ENCODE data around the gene TMCC1.
"Not testable (repeated sequence)": the region's sequence is repeated elsewhere in the genome, so short reads cannot be mapped to it uniquely, and the experiment has no call there.

TMCC1 gene

GRCh38 chr3:129621626-129622225, 271.8 kb downstream of the TMCC1 start:
- no peak for DNase-seq (ENCODE audit: low spot score)

- DNase-seq (ENCODE audit: low spot score) = no peak
Observed at GRCh38 chr3:129620828-129621559, 272.5 kb downstream of the TMCC1 start.

GRCh38 chr3:129619726-129620162, 273.8 kb downstream of the TMCC1 start:
- no peak for DNase-seq (ENCODE audit: low spot score)

GRCh38 chr3:129618901-129619671, 274.4 kb downstream of the TMCC1 start:
- no peak for DNase-seq (ENCODE audit: low spot score)

GRCh38 chr3:129618186-129618820, 275.2 kb downstream of the TMCC1 start:
- DNase-seq (ENCODE audit: low spot score) = no peak

GRCh38 chr3:129617381-129618185, 275.9 kb downstream of the TMCC1 start:
- DNase-seq (ENCODE audit: low spot score) = no peak

GRCh38 chr3:129616713-129617112, 276.8 kb downstream of the TMCC1 start:
- no peak for DNase-seq (ENCODE audit: low spot score)

GRCh38 chr3:129616291-129616690, 277.2 kb downstream of the TMCC1 start:
- DNase-seq (ENCODE audit: low spot score) = no peak

- DNase-seq (ENCODE audit: low spot score) = no peak
Observed at GRCh38 chr3:129615751-129616281, 277.7 kb downstream of the TMCC1 start.

GRCh38 chr3:129614927-129615363, 278.6 kb downstream of the TMCC1 start:
- no peak for DNase-seq (ENCODE audit: low spot score)

- no peak for DNase-seq (ENCODE audit: low spot score)
Observed at GRCh38 chr3:129614435-129614834, 279.1 kb downstream of the TMCC1 start.

GRCh38 chr3:129613367-129613740, 280.2 kb downstream of the TMCC1 start:
- DNase-seq (ENCODE audit: low spot score) = no peak

- peak; percentile 37 for DNase-seq (ENCODE audit: low spot score)
Observed at GRCh38 chr3:129612534-129613366, 280.8 kb downstream of the TMCC1 start.

- peak; percentile 62 for DNase-seq (ENCODE audit: low spot score)
Observed at GRCh38 chr3:129611812-129612533, 281.5 kb downstream of the TMCC1 start.

- no peak for DNase-seq (ENCODE audit: low spot score)
Observed at GRCh38 chr3:129611446-129611800, 282.1 kb downstream of the TMCC1 start.

- not testable (repeated sequence) for DNase-seq (ENCODE audit: low spot score)
Observed at GRCh38 chr3:129610794-129611445, 282.6 kb downstream of the TMCC1 start.

GRCh38 chr3:129610276-129610675, 283.2 kb downstream of the TMCC1 start:
- no peak for DNase-seq (ENCODE audit: low spot score)

- DNase-seq (ENCODE audit: low spot score) = no peak
Observed at GRCh38 chr3:129609591-129610182, 283.8 kb downstream of the TMCC1 start.

Data from kidney tubule cell (primary cell).